Ovary (tissue), 3 donors: ENCODE data around the gene MYBL2.

Source experiments
- CTCF ChIP-seq, 3 donors: fragments of 450-650 bp in 2 of 3; fragments of 200-600 bp in 1 of 3; IDR thresholded peaks; one replicate each; pipeline versions ENCODE4 v1.5.1 to v1.8.0; 2016 to 2022; ENCODE audit warnings: antibody characterized with exemption in 3 of 3, mild to moderate bottlenecking in 1 of 3
- EP300 ChIP-seq: sonication (generic); formaldehyde crosslinking; IDR thresholded peaks from one replicate; pipeline ENCODE4 v1.6.1; 2017; ENCODE audit warnings: antibody characterized with exemption
- POLR2A ChIP-seq: fragments of 450-650 bp; IDR thresholded peaks from one replicate; pipeline ENCODE4 v1.6.1; 2017; ENCODE audit warnings: antibody characterized with exemption, mild to moderate bottlenecking, moderate library complexity
- donor health status: DM: no; HTN: no; CAD: no.

DNA sequence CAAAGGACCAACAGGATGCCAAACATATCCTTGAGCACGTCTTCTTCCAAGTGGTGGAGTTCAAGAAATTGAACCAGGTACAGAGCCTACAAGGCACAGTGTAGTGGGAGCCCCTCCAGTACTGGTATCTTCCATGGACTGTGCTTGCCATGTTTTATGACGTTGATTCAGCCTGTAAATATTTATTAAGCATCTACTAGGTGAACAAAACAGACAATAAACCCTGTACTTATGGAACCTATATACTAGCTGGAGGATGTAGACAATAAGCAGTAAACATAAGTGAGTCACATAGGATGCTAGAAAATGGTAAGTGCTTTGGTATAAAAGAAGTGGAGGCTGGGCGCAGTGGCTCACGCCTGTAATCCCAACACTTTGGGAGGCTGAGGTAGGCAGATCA, 24.4 kb upstream of the MYBL2 start:
- TF ChIP-seq CTCF (IDR thresholded peaks at IDR 0.05) (no peak), POLR2A (no peak), EP300 (no peak)
